Embryonic facial prominence (tissue), 1 donor: ENCODE measurements around the gene TIAM1.

Experiments
- DNase-seq: peaks from one replicate; pipeline ENCODE4 v3.0.0-alpha.2; 2016; ENCODE audit errors: extremely low spot score

The TIAM1 gene

DNA sequence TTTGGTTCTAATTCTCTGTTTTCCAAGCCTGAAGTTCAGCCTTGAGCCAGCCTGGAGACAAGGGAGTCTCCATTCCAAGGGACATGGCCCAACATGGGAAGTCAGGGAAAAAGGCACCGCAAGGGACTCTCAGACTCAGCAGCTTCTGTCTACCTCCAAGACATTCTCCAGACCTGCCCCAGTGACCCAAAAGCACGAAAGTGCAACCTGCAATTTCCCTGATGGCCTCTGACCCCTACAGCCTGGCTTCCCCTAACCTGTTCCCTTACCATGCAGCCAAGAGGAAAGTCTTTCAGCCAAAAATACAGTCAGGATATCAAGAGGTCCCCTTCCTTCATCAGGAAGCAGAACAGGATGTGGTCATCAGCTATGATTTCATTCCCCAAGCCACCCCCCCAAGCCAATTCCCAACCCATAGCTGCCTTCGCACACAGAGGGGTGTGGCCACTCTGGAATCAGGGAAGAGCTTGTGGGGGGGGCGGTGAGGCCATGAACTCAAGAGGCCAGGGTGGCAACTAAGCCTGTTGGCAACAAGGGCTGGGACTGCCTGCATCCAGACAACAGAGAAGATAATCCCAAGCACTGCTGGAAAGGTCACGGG lies 59.2 kb downstream of the TIAM1 start:
- no peak for DNase-seq

DNA sequence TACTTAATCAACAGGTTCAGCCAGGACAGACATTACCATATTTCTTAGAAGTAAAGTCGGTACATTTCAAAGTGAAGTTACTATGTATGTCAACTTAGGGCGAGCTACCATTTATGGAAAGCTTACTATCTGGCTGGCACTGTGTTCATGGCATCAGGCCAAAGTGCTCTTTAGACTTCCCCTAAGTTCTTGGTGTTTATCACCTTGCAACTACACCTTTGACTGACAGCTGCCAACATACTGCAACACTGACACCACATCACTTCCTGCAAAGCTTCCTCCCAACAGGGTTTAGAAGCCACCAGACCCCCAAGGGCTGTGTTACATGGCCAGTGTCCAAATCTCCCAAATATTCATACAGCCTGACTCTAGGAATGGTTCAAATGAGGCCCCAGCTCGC lies 61.0 kb downstream of the TIAM1 start:
- DNase-seq = no peak

DNA sequence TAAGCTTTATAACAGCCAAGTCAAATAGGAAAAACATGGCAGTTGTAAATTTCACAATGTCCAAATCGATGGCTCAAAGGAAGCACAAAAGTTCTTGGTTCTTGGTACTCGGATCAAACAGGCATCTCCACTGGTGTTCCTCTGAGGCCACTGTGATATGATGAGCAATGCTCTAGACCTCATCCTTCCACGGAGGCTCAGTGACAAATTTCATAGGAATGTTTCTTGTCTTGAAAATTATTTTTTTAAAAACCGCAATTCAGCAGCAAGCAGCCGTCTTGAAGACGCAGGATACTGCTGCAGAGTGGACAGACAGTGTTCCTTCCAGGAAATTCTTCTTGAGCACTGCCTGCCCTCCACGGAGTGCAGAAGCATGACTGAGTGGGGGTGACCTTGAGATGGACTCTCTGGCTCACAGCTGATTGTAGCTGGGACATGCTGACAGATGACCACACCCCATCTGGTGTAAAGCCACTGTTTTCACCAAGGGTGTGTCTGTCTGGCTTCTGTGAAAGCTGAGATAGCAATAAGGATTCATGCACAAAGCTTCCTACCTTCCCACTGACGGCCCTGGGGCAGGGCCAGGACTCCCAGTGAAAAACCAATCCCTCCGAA lies 61.9 kb downstream of the TIAM1 start:
- DNase-seq = no peak

DNA sequence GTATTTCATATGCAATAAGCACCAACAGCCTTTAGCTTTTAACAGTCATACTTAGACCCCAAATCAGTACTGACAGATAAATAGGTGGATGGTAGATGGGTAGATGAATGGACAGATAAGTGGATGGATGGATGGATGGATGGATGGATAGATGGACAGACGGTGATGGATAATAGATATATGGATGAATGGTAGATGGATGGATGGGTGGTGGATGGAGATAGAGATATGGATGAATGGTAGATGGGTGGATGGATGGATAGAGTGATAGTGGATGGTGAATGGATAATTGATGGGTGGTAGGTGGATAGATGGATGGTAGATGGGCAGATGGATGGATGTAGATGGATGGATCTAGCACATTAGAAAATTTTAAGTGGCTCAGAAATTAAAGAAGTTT lies 62.5 kb downstream of the TIAM1 start:
- DNase-seq = no peak

DNA sequence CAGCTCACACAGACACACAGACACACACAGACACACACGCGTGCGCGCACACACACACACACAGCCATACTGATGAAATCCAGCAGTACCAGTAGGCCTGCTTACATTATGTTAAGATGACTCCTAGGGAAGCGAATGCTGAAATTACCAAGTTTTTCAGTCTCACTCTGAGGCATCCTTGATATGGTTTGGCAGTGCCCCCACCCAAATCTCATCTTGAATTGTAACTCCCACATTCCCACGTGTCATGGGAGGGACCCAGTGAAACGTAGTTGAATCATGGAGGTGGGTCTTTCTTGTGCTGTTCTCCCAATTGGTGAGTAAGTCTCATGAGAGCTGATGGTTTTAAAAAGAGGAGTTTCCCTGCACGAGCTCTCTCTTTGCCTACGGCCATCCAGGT lies 64.1 kb downstream of the TIAM1 start:
- no peak for DNase-seq

DNA sequence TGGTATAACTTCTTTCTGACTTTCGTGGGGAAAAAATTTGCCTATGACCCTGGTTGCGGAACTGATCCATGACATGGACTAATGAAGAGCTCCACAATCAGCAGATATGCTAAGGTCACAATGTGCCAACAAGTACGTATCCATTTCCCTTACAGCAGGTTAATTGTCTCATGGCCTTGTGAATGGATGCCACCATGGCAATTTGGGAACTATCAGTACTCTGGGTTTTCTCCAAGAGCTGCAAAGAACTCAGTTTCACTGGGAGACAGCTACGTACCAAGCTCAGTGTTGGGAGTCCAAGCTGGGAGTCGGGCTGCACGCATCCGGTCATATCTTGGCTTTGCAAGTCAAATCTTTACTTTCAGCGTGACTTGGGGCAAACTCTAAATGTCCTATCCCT lies 64.8 kb downstream of the TIAM1 start:
- no peak for DNase-seq

DNA sequence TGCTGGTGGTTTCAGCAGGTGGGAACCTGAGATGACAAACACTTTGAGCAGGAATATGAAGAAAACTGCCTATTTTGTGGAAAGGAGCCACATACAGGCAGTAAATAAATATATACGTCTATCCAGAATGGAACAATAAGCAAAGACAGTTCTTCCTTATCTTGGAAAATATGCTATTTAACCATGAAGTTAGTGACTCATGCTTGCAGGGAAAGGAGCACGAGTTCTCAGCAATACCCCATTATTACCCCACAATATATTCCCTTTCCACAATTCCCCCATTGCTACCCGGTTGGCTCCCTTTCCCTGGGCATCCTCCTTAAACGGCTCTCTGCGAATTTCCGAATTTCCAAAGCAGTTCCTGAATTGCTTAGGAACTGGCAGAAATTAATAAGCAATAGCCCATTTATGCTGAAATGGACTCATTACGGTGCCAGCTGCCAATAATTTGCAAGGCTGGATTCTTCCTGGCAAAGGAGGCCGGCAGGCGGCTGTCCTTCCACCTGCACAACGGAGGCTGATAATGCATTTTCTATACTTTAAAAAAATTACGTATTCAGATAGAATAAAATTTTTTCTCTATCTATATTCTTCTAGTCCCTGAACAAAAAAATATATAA lies 65.4 kb downstream of the TIAM1 start:
- DNase-seq = no peak

DNA sequence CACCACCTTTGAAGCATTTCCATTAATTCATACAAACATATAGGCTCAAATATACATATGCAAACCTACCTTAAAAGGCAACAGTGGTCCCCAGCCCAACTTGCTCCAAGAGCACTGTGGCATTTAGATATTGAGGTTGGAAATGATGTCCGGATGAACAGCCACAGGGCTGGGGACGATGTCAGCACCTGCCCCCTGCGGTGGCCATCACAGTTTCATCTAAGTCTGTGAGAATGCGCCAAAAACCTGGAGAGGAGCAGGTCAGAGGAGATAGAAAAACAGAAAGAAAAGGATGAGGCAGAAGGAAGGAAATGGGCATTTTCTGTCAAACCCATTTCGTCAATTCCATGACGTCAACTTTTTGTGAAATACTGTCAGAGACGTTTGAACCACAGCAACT lies 67.4 kb downstream of the TIAM1 start:
- DNase-seq = no peak

GRCh38 chr21:31275901-31276300 lies 68.2 kb downstream of the TIAM1 start:
- DNase-seq = no peak

GRCh38 chr21:31273278-31273677 lies 70.8 kb downstream of the TIAM1 start:
- no peak for DNase-seq

GRCh38 chr21:31268090-31268489 lies 76.0 kb downstream of the TIAM1 start:
- DNase-seq = no peak

- DNase-seq = no peak
These were observed 76.4 kb downstream of the TIAM1 start for GRCh38 chr21:31267644-31268043.

DNA sequence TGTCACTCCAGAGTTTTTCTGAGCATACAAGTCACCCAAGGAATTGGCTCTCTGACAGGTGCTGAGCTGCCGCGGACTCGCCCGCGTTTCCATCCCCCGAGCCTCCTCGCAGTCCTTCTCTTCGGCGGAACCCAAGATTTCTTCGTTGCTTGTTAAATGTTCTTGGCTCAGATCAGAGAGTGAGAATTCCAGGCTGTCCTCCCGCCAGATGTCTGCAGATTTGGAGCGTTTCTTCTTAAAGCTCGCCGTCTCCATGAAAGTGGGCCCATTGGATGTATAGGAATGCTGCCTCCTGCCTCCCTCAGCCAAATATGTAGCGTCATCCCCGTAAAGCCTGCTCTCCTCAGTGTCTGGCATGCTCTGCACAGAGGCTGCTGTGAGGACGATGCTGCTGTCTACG lies 77.8 kb downstream of the TIAM1 start:
- no peak for DNase-seq

DNA sequence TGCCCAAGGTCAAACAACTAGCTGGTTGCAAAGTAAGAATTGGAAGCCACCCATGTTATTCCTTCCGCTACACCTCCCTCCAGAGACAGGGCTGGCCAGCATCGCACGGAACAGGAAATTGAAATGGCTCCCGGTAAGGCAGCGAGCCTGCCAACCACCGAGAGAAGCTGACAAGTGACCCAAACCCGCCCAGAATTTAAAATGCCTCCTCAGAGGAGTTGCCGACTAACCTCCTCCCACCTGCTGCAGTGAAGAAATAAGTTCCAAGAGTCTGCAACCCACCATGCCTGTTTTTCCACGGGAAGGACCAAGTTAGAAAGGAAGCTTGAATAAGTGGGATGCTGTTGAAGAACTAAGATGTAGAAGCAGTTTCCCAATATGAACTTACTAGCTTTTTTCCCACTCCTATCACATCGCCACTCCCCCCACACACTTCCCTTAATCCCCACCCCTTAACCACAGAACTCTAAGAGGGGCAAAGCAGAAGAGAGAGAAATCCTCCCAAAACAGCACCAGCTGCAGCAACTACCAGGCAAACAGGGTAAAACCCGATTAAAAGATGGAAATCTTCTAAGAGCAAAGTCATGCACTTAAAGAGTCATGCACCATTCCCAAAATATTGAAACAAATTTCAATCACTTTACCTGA lies 78.6 kb downstream of the TIAM1 start:
- no peak for DNase-seq

DNA sequence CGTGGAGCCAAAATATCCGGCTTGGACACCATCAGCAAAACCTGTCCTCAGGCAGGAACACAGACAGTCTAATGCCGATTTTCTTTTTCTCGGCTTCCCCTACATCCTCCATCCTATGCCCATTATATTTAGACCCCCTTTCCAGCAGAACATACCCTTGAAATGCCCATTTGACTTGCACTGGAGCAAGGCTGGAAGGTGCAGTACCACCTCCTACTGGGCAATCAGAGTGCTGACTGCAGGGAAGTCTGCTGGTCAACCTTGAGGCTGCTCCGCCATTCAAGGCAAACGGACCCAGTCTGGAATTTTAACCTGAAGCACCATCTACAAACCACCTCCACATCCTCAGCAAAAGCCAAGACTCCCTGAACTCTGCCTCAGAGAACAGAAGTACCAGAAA lies 79.5 kb downstream of the TIAM1 start:
- no peak for DNase-seq

DNA sequence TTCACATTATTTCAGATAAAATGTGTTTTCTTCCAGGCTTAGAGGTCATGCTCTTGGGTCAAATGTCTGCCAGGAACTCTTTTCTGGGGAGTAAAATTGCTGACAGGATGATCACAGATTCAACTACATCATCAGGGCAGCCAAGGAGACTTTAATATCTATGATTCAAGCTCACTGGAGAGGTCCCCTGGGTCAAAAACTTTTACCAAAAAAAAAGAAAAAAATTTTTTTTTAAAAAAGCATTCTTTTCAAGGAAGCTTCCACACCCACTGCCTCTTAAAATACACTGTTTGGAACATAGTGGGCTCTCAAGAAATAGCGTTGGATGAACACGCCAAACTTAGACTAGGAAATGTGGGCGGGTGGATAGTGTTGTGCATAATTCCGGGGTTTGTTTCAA lies 81.3 kb downstream of the TIAM1 start:
- no peak for DNase-seq

GRCh38 chr21:31261759-31262158 lies 82.3 kb downstream of the TIAM1 start:
- no peak for DNase-seq

DNA sequence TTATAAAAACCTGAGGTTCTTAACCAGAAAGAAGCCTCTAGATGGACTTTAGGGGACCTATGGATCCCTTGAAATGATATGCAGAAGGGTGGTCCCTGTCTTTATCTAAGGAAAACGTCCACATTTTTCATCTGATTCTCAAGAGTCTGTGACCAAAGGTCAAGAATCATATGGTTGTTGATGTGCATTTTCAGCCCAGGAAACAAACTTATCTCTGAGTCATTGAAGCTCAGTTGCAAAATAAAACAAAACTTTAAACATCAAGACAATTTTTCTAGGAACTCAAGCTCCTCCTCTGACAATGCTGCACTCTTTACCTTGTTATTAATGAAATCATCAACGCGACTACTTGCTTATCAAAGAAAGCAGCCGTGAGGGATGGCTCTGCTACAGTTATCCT lies 83.3 kb downstream of the TIAM1 start:
- no peak for DNase-seq

DNA sequence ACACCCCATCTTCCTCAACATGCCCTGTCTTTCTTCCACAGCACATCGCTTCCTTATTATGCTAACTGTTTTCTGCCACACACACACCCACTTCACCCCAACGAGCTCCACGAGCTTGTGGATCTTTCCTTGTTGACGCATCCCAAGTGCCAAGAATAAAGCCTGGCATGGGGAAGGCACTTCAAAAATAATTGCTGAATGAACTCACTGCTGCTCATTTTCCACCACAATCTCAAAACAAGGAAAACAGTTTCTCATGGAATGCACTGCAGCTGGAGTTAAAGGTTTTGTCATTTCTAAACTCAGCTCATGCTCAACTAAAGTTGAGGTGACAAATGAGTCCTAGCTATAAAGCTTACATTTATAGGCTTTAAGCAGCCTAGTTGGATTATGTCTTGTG lies 86.0 kb downstream of the TIAM1 start:
- no peak for DNase-seq

DNA sequence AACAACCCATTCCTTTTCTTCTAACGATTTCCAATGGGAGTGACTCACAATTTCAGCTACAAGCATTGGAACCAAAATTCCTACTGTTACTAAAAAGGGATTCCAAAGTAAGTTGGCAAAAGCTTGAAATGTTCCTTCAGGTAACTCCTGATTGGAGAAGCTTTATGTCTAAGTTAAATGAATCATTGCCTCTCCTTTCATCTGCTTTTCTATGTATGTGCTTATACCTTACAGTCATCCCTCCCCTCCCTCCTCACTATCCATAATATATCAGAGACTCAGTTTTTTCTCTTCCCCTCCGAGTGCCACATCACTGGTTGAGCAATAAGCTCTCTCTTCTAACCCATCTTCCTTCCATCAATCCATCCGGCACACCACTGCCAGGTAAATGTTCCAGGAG lies 86.8 kb downstream of the TIAM1 start:
- DNase-seq = no peak

GRCh38 chr21:31255896-31256295 lies 88.2 kb downstream of the TIAM1 start:
- DNase-seq = no peak

DNA sequence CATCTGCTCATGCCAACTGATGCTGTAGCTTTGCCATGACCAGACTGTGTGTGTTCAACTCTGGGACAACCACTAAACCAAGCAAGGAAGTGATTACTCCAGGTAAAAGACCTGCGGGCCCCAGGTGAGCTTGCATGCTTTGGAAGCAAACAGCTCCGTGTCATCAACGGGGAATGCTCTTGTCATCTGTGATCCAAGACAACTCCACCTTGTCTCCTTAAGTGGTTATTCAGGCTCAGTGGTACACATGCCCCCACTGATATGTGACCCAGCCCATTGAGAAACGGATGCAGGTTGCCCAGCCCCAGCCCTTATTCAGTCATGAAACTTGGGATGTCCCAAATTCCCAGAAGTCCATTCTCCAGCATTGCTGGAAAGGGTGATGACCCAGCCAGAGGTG lies 89.0 kb downstream of the TIAM1 start:
- no peak for DNase-seq

GRCh38 chr21:31254131-31254530 lies 89.9 kb downstream of the TIAM1 start:
- DNase-seq = no peak
